ENCODE measurements around the gene PLAAT3.

DNA sequence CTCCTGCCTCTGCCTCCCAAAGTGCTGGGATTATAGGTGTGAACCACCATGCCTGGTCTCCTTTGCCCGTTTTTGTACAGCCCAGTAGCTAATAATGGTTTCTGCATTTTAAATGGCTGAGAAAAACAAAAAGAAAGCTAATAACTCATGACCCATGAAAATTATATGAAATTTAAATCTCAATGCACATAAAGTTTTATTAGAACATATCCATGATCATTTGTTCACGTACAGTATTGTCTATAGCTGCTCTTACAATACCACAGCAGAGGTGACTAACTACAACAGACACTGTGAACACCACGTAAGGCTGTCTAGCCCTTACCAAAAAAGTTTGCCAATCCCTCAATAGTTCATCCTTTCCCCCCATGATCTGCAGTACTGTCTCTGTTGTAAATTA lies 44.7 kb downstream of the PLAAT3 start:
- TF ChIP-seq ZNF155 (tag by site-specific recombination; IDR thresholded peaks at IDR 0.05) (no peak), ZFP3 (tag by site-specific recombination; IDR thresholded peaks at IDR 0.05; ENCODE audit: low read depth) (no peak), ZBTB11 (tag by site-specific recombination; conservative IDR thresholded peaks at IDR 0.05; ENCODE audit: low read depth) (no peak), ZNF214 (tag by site-specific recombination; IDR thresholded peaks at IDR 0.05; ENCODE audit: borderline replicate concordance) (no peak), ZNF639 (tag by site-specific recombination; IDR thresholded peaks at IDR 0.05) (no peak), ZXDB (tag by site-specific recombination; IDR thresholded peaks at IDR 0.05) (no peak), ZNF514 (tag by site-specific recombination; IDR thresholded peaks at IDR 0.05) (no peak), KLF16 (tag by site-specific recombination; IDR thresholded peaks at IDR 0.05) (no peak), ZNF621 (tag by site-specific recombination; IDR thresholded peaks at IDR 0.05) (no peak), SETDB1 (IDR thresholded peaks at IDR 0.05; ENCODE audit: insufficient read length, low read length) (no peak), ZNF202 (tag by site-specific recombination; IDR thresholded peaks at IDR 0.05; ENCODE audit: borderline replicate concordance) (no peak)
- TF ChIP-seq, protein P1, sequence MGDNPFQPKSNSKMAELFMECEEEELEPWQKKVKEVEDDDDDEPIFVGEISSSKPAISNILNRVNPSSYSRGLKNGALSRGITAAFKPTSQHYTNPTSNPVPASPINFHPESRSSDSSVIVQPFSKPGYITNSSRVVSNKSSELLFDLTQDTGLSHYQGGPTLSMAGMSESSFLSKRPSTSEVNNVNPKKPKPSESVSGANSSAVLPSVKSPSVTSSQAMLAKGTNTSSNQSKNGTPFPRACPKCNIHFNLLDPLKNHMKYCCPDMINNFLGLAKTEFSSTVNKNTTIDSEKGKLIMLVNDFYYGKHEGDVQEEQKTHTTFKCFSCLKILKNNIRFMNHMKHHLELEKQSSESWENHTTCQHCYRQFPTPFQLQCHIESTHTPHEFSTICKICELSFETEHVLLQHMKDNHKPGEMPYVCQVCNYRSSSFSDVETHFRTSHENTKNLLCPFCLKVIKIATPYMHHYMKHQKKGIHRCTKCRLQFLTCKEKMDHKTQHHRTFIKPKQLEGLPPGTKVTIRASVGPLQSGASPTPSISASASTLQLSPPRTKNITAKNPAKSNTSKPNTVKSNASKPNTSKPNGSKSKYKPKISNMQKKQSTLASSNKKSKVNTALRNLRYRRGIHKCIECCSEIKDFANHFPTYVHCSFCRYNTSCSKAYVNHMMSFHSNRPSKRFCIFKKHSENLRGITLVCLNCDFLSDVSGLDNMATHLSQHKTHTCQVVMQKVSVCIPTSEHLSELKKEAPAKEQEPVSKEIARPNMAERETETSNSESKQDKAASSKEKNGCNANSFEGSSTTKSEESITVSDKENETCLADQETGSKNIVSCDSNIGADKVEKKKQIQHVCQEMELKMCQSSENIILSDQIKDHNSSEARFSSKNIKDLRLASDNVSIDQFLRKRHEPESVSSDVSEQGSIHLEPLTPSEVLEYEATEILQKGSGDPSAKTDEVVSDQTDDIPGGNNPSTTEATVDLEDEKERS (tag by site-specific recombination; IDR thresholded peaks at IDR 0.05), result no peak
- TF ChIP-seq, protein P2, sequence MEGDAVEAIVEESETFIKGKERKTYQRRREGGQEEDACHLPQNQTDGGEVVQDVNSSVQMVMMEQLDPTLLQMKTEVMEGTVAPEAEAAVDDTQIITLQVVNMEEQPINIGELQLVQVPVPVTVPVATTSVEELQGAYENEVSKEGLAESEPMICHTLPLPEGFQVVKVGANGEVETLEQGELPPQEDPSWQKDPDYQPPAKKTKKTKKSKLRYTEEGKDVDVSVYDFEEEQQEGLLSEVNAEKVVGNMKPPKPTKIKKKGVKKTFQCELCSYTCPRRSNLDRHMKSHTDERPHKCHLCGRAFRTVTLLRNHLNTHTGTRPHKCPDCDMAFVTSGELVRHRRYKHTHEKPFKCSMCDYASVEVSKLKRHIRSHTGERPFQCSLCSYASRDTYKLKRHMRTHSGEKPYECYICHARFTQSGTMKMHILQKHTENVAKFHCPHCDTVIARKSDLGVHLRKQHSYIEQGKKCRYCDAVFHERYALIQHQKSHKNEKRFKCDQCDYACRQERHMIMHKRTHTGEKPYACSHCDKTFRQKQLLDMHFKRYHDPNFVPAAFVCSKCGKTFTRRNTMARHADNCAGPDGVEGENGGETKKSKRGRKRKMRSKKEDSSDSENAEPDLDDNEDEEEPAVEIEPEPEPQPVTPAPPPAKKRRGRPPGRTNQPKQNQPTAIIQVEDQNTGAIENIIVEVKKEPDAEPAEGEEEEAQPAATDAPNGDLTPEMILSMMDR (tag by site-specific recombination; IDR thresholded peaks at IDR 0.05), result no peak
